Astrocyte (in vitro differentiated cells and primary cell): ENCODE results near the gene DDX23. TPM values are rescaled to one million over a fixed set of nuclear protein-coding genes. Genes with fewer than 3 reads are reported as not detected.

Experiments used
- DNase-seq: peaks from one replicate; pipeline ENCODE4 v3.0.0-alpha.2; 2010; ENCODE audit warnings: low read depth
- FAIRE-seq: peaks from 2 replicates; lab custom pipeline; 2011; peaks lifted over from hg19 to GRCh38; lab: Jason Lieb, UNC
- H2AFZ ChIP-seq: 2 replicates; pipeline ENCODE4 v1.6.0; 2012; ENCODE audit warnings: low read depth, low read length, inconsistent platforms
- H3K27ac ChIP-seq: 2 replicates; pipeline ENCODE4 v1.5.1; 2011; ENCODE audit warnings: low read depth, low read length, inconsistent platforms
- H3K27me3 ChIP-seq: 2 replicates; pipeline ENCODE4 v1.6.0; 2011; ENCODE audit warnings: low read length, inconsistent platforms; ENCODE audit not compliant: insufficient read depth
- H3K36me3 ChIP-seq: 2 replicates; pipeline ENCODE4 v1.5.1; 2011; ENCODE audit warnings: low read length, inconsistent platforms; ENCODE audit not compliant: insufficient read depth
- H3K4me1 ChIP-seq: 2 replicates; pipeline ENCODE4 v1.5.1; 2011; ENCODE audit warnings: low read length, inconsistent platforms; ENCODE audit not compliant: insufficient read depth
- H3K4me2 ChIP-seq: 2 replicates; pipeline ENCODE4 v1.6.0; 2012; ENCODE audit warnings: low read length, inconsistent platforms
- H3K4me3 ChIP-seq: 2 replicates; pipeline ENCODE4 v1.5.1; 2011; ENCODE audit warnings: low read depth, mild to moderate bottlenecking, low read length, inconsistent platforms; ENCODE audit not compliant: insufficient read depth
- H3K79me2 ChIP-seq: 2 replicates; pipeline ENCODE4 v1.6.0; 2012; ENCODE audit warnings: mild to moderate bottlenecking, low read length, inconsistent platforms; ENCODE audit not compliant: insufficient read depth
- H3K9ac ChIP-seq: 2 replicates; pipeline ENCODE4 v1.6.0; 2012; ENCODE audit warnings: mild to moderate bottlenecking, low read length, inconsistent platforms
- H3K9me3 ChIP-seq: 2 replicates; pipeline ENCODE4 v1.5.1; 2012; ENCODE audit warnings: low read depth, mild to moderate bottlenecking, low read length, inconsistent platforms; ENCODE audit not compliant: insufficient read depth
- H4K20me1 ChIP-seq: 2 replicates; pipeline ENCODE4 v1.6.0; 2012; ENCODE audit warnings: low read length, inconsistent platforms; ENCODE audit not compliant: insufficient read depth
- H3K27ac Mint-ChIP-seq: one replicate; pipeline ENCODE4 v1.8.0; 2021; ENCODE audit warnings: mild to moderate bottlenecking, mixed read lengths; ENCODE audit not compliant: unreplicated experiment
- H3K27me3 Mint-ChIP-seq: one replicate; pipeline ENCODE4 v1.8.0; 2021; ENCODE audit warnings: low read depth, mixed read lengths; ENCODE audit not compliant: unreplicated experiment
- H3K36me3 Mint-ChIP-seq: one replicate; pipeline ENCODE4 v1.8.0; 2021; ENCODE audit warnings: low read depth, mixed read lengths; ENCODE audit not compliant: unreplicated experiment
- H3K4me1 Mint-ChIP-seq: one replicate; pipeline ENCODE4 v1.8.0; 2021; ENCODE audit warnings: low read depth, mixed read lengths; ENCODE audit not compliant: unreplicated experiment
- H3K4me3 Mint-ChIP-seq: one replicate; pipeline ENCODE4 v1.8.0; 2021; ENCODE audit warnings: mild to moderate bottlenecking, moderate library complexity, mixed read lengths; ENCODE audit not compliant: unreplicated experiment
- H3K9me3 Mint-ChIP-seq: one replicate; pipeline ENCODE4 v1.8.0; 2021; ENCODE audit warnings: mild to moderate bottlenecking, mixed read lengths; ENCODE audit not compliant: unreplicated experiment
- CTCF ChIP-seq: IDR thresholded peaks from 2 replicates; pipeline ENCODE4 v1.5.1; 2011; ENCODE audit warnings: low read depth, mild to moderate bottlenecking, inconsistent platforms, low read length, moderate library complexity; ENCODE audit not compliant: insufficient read depth
- EZH2 ChIP-seq: IDR thresholded peaks from 2 replicates; pipeline ENCODE4 v1.6.1; 2012; ENCODE audit warnings: mild to moderate bottlenecking, low read length, inconsistent platforms; ENCODE audit not compliant: insufficient read depth
- total RNA-seq: library from RNA; stranded (reverse); gene quantifications from 2 replicates; pipeline ENCODE4 v1.2.1, GENCODE V29; 2021

The DDX23 gene
- total RNA-seq, 1 donor from 2014 or later, result 77.1 TPM

DNA sequence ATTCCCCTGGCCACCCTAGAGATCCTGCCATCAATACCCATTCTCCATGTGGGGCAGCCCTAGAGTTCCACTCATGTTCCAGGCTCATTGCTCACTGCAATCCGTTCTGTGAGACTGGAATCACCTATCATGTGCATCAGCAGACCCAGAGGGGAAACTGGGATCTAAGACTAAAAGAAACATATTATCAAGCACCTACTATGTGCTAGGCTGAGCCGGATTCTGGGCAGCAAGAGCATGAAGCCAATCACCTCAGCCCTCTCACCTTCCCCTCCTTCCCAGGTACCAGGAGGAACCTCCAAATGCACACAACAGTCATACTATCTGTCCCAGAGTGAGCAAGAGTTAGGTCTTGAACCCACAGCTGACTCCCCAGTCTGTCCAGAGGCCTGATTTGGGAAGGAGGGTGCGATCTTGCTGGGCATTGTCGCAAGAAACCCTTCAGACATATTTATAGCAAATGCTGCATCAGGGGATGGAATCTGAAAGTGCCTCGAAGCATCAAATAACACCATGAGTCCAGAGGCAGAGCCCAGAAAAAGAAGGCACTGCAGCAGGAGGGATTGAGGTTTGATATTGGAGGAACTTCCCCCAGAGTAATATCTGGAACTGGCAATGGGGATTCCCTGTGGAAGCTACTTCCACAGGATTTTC, 40.4 kb downstream of the DDX23 start:
- peak overlapping the region; percentile 67 for H3K27ac ChIP-seq
- peak overlapping the region; percentile 70 for H2AFZ ChIP-seq
- FAIRE-seq, result no peak

GRCh38 chr12:48810903-48811431, 41.0 kb downstream of the DDX23 start:
- H3K79me2 ChIP-seq, result peaks cover 3% of the 10 kb centered on the region
- peaks cover 34% of the 10 kb centered on the region for H3K4me1 ChIP-seq
- peaks cover 25% of the 10 kb centered on the region for H3K4me1 Mint-ChIP-seq
- peak overlapping the region; percentile 70 for H2AFZ ChIP-seq
- H3K9me3 ChIP-seq, result no peaks in the 10 kb centered on the region
- DNase-seq (peak; percentile 89), FAIRE-seq (peak; percentile 72)
- peak overlapping the region; percentile 67 for H3K27ac ChIP-seq
- TF ChIP-seq CTCF (no peak), EZH2 (no peak)
- peak overlapping the region; percentile 19 for H3K4me3 ChIP-seq
- H4K20me1 ChIP-seq, result no peaks in the 10 kb centered on the region
- H3K9ac ChIP-seq, result peak overlapping the region; percentile 45
- no peaks in the 10 kb centered on the region for H3K27me3 Mint-ChIP-seq
- H3K4me3 Mint-ChIP-seq, result peak overlapping the region; percentile 25
- H3K36me3 ChIP-seq, result no peaks in the 10 kb centered on the region
- H3K4me2 ChIP-seq, result peak overlapping the region; percentile 81
- H3K9me3 Mint-ChIP-seq, result no peaks in the 10 kb centered on the region
- no peaks in the 10 kb centered on the region for H3K27me3 ChIP-seq
- peak overlapping the region; percentile 20 for H3K27ac Mint-ChIP-seq
- no peaks in the 10 kb centered on the region for H3K36me3 Mint-ChIP-seq

More for the DNA sequence above, 40.4 kb downstream of the DDX23 start:
- no peaks in the 10 kb centered on the region for H3K36me3 ChIP-seq
- H3K4me3 ChIP-seq, result peak overlapping the region; percentile 19
- Mint-ChIP-seq H3K9me3 (no peaks in the 10 kb centered on the region), H3K4me3 (no peak overlapping the region), H3K27ac (peak overlapping the region; percentile 26), H3K27me3 (no peaks in the 10 kb centered on the region), H3K4me1 (peaks cover 25% of the 10 kb centered on the region), H3K36me3 (no peaks in the 10 kb centered on the region)
- H3K9me3 ChIP-seq, result no peaks in the 10 kb centered on the region
- H4K20me1 ChIP-seq, result peaks cover 5% of the 10 kb centered on the region
- H3K4me1 ChIP-seq, result peaks cover 38% of the 10 kb centered on the region
- DNase-seq, result no peak
- peak overlapping the region; percentile 81 for H3K4me2 ChIP-seq
- peaks cover 9% of the 10 kb centered on the region for H3K79me2 ChIP-seq
- TF ChIP-seq CTCF (no peak), EZH2 (no peak)
- H3K27me3 ChIP-seq, result no peaks in the 10 kb centered on the region
- peak overlapping the region; percentile 45 for H3K9ac ChIP-seq

GRCh38 chr12:48807981-48808380, 44.0 kb downstream of the DDX23 start:
- Histone ChIP-seq H4K20me1 (no peaks in the 10 kb centered on the region), H2AFZ (no peak overlapping the region), H3K4me3 (no peak overlapping the region), H3K4me2 (no peak overlapping the region), H3K79me2 (no peaks in the 10 kb centered on the region), H3K4me1 (peaks cover 20% of the 10 kb centered on the region), H3K27me3 (no peaks in the 10 kb centered on the region), H3K27ac (no peak overlapping the region), H3K9ac (no peak overlapping the region), H3K36me3 (no peaks in the 10 kb centered on the region), H3K9me3 (no peaks in the 10 kb centered on the region)
- TF ChIP-seq EZH2 (no peak), CTCF (no peak)
- FAIRE-seq, result no peak
- no peak for DNase-seq
- H3K4me3 Mint-ChIP-seq, result no peak overlapping the region
- no peaks in the 10 kb centered on the region for H3K27me3 Mint-ChIP-seq
- no peaks in the 10 kb centered on the region for H3K9me3 Mint-ChIP-seq
- no peak overlapping the region for H3K27ac Mint-ChIP-seq
- H3K36me3 Mint-ChIP-seq, result no peaks in the 10 kb centered on the region
- H3K4me1 Mint-ChIP-seq, result peaks cover 23% of the 10 kb centered on the region
